HG03045 (cell line): Measurements from ENCODE around the gene FAM229A.
"Not testable (repeated sequence)": the region's sequence is repeated elsewhere in the genome, so short reads cannot be mapped to it uniquely, and the experiment has no call there.

Experiments
- ATAC-seq: cut with Tn5 transposase; IDR thresholded peaks from one replicate; pipeline ENCODE4 v1.9.1; 2021; ENCODE audit warnings: mild to moderate bottlenecking, moderate library complexity; ENCODE audit not compliant: unreplicated experiment

The FAM229A gene

GRCh38 chr1:32377541-32378220 is 15.4 kb upstream of the FAM229A start:
- ATAC-seq = no peak

- ATAC-seq = no peak
Measured at GRCh38 chr1:32376199-32376598, 13.9 kb upstream of the FAM229A start.

GRCh38 chr1:32373996-32374592 is 11.8 kb upstream of the FAM229A start:
- no peak for ATAC-seq

GRCh38 chr1:32372149-32372756 is 10.0 kb upstream of the FAM229A start:
- no peak for ATAC-seq

- no peak for ATAC-seq
Measured at GRCh38 chr1:32367912-32368635, 5.8 kb upstream of the FAM229A start.

- ATAC-seq = no peak
Measured at GRCh38 chr1:32365445-32365844, 3.2 kb upstream of the FAM229A start.

GRCh38 chr1:32364836-32365235 is 2.6 kb upstream of the FAM229A start:
- ATAC-seq = no peak

GRCh38 chr1:32363713-32364112 is 1.4 kb upstream of the FAM229A start:
- no peak for ATAC-seq

- no peak for ATAC-seq
Measured at GRCh38 chr1:32361674-32362473, 411 bp downstream of the FAM229A start.

- no peak for ATAC-seq
Measured at GRCh38 chr1:32361308-32361673, 994 bp downstream of the FAM229A start.

GRCh38 chr1:32358435-32358834 is 3.9 kb downstream of the FAM229A start:
- ATAC-seq = no peak

GRCh38 chr1:32357614-32358013 is 4.7 kb downstream of the FAM229A start:
- no peak for ATAC-seq

GRCh38 chr1:32356478-32356877 is 5.8 kb downstream of the FAM229A start:
- no peak for ATAC-seq

- not testable (repeated sequence) for ATAC-seq
Measured at GRCh38 chr1:32355778-32356177, 6.5 kb downstream of the FAM229A start.

GRCh38 chr1:32353886-32354570 is 8.3 kb downstream of the FAM229A start:
- no peak for ATAC-seq

GRCh38 chr1:32353431-32353830 is 8.9 kb downstream of the FAM229A start:
- ATAC-seq = no peak

- ATAC-seq = no peak
Measured at GRCh38 chr1:32352831-32353383, 9.4 kb downstream of the FAM229A start.

- ATAC-seq = no peak
Measured at GRCh38 chr1:32352239-32352745, 10.0 kb downstream of the FAM229A start.

- peak; percentile 90 for ATAC-seq
Measured at GRCh38 chr1:32351399-32352238, 10.7 kb downstream of the FAM229A start.
